T-helper 1 cell (primary cell): Measurements from ENCODE around the gene MXD3.
"Not testable (repeated sequence)": the region's sequence is repeated elsewhere in the genome, so short reads cannot be mapped to it uniquely, and the experiment has no call there.

ENCODE experiments used
- DNase-seq, 5 donors: peaks; one replicate each; pipeline ENCODE4 v3.0.0-alpha.2; 2012 to 2020
- total RNA-seq, 4 donors: gene quantifications; one replicate each; lab custom pipeline; 2026; lab: John Stamatoyannopoulos, UW

The MXD3 gene, protein sequence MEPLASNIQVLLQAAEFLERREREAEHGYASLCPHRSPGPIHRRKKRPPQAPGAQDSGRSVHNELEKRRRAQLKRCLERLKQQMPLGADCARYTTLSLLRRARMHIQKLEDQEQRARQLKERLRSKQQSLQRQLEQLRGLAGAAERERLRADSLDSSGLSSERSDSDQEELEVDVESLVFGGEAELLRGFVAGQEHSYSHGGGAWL
- 2.3 to 6.4 (median 5.4) reads per million in 4 donors for total RNA-seq

DNA sequence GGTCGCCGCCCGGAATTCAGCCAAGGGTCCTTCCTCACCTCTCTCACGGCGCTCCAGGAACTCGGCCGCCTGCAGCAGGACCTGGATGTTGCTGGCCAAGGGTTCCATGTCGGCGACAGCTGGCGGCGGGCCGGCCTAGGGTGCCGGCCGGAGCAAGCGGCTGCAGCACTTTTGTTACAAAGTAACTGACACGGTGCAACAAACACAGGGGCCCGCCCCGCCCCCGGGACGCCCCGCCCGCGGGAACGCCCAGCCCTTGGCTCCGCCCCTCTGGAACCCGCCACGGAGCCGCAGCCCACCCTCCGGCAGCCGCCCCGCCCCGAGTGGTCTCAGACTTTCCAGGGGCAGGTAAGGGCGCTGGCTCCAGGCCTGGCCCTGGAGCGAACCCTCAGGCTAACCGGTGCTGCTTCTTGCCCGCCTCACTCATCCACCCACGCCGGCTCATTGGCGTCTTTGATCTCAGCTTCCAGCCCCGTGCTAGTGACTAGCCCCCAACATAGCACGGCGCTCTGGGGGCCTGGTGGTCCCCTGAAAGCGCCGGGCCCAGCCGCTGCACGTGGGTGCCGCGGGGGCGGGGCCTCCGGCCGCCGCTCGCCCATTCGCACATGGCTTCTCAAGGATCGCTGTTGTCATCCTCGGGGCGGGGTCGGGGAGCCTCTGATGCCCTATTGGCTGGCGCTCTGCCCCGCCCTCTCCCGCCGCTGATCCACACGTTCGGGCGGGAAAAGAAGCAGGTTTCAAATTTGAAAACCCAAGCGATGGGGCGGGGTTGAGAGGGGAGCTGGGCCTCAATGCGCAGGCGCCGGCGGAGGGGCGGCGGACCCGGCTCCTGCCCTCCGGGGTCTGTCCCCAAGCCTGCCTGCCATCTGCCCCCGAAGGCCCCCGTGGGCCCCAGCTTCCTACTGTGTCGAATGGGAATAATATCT is at the start of gene MXD3:
TSS of gene MXD3 (minus strand) at position 176 of the 926 bp plus-strand sequence. CDS start at position 108, 68 bp downstream.
- peak; percentile 94 to 98 (median 94) for DNase-seq

DNA sequence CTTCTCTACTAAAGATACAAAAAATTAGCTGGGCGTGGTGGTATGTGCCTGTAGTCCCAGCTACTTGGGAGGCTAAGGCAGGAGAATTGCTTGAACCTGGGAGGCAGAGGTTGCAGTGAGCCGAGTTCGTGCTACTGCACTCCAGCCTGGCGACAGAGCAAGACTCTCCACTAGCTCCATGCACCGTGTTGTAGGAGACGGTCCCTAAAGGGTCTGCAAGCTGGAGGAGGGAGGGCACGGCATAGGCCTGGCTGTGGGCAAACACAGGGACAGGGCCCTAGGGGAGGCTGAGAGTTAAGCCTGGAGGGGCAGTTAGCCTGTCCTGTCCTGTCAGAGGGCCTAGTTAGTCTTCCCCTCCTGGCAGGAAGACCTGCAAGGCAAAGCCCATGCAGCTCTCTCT is 49.0 kb upstream of the MXD3 start:
- not testable (repeated sequence) for DNase-seq

DNA sequence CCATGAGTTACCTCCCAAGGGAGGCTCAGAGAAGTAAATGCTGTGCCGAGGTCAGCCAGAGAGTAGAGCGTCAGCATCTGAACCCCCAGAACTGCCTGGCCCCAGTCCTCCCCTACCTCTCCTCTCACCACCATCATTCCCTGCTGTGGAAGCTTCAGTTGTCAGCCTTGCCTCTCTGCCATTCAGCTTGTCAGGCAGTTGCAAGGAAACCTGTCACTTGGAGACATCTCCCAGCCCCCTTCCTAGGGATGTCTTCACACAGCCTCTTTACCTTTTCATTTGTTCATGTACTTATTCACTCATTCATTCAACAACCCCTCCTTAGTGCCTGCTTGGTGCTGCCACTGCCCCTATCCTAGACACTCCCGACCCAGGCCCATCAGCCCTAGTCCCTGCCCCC is 48.2 kb upstream of the MXD3 start:
- no peak for DNase-seq

DNA sequence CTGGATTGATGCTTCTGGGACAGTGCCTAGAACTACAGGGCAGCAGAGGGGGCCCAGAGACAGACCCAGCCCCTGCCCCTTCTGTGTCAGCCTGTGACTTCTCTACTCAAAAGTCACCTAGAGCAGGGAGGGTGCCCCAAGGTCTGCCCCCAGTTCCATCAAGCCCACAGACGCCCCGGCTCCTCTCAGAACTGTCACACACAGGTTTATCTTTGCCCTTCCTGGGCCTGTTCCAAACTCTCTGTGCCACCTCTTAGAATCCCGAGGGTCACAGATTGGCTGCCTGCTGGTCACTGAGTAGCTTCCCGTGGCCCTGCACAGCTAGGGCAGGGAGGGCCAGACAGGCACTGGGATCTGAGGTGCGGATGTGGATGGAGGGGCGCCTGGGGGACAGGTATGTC is 47.8 kb upstream of the MXD3 start:
- no peak for DNase-seq

DNA sequence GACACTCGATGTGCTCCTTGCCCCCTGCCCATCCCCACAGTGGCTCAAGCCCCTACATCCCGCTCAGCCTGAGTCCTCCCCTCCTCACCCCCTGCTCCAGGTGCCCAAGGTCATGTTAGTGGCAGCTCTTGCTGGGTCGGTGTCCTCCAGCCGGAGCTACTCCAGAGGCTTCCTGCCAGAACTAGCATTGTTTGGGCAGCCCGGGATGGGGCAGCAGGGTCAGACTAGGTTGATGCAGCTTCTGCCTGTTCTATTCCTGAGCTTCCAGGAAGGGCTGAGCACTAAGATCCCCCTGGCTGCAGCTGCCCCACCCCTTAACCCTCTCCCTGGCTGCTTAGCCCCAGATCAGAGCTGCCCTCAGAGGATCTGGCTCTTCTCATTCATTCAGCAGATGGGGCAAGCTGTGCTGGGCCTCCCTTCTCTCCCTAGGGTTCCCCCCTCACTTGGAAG is 46.7 kb upstream of the MXD3 start:
- no peak for DNase-seq

DNA sequence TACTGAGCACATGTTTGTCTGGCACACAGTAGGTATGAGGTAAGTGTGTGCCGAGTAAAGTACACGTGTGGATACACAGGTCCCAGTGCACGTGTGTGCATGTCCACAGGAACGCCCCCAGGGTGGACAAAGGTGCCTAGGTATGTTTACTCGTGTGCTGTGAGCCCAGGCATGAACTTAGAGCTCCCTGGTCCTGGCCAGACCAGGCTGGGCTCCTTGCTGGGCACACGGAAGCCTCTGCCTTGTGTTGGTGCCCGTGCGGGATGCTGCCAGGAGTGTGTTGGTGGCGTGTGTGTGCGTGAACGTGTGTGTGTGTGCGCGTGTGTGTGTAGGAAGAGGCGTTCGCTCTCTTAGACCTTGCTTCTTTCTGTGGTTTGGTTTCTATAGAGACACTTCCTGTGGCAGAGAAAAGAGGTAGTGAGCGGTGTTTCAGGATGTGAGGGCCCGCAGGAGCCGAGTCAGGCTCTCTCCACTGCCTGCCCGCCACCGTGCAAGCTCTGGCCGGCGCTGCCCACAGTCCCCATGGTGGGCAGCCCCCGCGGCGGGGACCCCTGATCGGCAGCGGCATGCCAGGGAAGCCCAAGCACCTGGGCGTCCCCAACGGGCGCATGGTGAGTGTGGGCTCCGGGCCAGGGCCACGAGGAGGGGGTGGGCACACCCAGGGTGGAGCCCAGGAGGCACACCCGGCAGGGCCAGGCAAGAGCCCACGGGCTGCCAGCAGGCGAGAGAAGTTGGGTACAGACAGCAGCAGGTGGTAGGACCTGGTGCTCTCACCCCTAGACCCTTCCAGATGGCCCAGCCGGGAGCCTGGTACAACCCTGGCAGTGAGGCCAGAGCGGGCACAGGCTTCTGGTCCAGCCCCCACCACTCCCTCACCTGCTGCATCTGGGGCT is 46.0 kb upstream of the MXD3 start, which contains the start of gene RGS14:
TSS of gene RGS14 (plus strand) at position 466 of the 893 bp plus-strand sequence. CDS start at position 567, 101 bp downstream.
- peak; percentile 22 to 89 (median 61) for DNase-seq

DNA sequence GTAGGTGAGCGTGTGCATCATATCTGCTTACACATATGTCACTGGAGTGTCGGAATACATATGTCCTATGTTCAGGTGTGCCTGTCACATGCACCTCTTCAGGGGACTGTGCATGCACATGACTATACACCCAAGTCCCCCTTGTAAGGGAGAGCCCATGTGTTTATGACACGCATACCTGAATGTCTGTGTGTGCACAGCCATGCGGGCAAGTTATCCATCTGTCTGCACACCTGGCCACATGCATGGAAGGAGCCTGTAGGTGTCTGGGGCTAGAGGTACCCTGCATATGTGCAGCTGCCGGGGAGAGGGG is 45.4 kb upstream of the MXD3 start:
- no peak for DNase-seq

DNA sequence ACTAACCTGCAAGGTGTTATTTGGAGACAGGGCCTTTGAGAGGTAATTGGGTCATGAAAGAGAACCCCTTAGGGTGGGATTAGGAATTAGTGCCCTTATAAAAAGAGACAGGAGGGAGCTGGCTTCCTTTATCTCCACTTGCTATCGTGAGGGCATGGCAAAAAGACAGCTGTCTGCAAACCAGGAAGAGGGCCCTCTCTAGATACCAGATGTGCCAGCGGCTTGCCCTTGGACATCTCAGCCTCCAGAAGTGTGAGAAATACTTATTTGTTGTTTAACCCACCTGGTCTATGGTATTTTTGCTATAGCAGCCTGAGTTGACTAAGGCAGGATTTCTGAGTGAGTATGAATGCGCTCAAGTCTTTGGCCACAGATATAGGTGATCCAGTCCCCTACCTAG is 45.0 kb upstream of the MXD3 start:
- DNase-seq: no peak

DNA sequence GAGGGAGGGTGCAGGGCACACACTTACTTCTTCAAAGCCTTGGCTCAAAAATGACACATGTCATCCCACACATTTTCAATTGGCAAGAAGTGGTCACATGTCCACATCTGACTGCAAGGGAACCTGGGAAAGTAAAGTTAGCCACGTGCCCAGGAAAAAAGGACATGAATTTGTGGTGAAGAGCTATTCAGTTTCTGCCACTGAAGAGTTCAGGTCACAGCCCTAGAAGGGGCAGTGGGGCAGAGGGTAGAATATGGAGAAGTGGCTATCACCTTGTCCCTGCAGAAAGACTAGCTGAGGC is 44.1 kb upstream of the MXD3 start:
- DNase-seq: no peak

DNA sequence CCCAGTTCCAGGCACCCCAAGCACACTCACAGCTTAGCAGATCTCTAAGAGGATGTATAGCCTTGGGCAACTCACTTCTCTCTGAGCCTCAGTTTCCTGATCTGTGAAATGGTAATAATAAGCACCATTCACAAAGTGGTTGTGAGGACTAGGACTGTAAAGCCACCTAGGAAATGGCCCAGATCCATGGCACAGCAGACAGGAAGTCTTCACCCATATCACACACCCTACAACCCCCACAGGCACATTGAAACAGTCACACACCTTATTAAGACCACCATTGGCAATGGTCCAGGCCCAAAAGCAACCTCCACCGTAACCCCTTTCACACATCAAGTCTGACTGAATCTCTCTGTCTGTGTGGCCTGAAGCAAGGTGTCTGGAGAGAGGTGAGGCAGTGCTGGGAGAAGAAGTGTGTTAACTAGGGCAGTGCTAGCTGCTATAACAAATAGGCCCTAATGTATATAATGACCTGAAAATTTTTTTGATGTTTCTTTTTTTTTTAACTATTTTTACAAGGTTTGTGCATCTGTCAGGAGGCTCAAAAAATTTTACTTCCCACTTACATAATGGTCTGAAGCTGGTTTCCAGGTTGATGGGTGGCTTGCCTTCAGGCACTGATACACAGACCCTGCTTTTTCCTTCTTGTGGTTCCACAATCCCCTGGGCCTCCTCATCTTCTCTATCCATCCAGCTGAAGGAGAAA is 43.6 kb upstream of the MXD3 start:
- DNase-seq: no peak

DNA sequence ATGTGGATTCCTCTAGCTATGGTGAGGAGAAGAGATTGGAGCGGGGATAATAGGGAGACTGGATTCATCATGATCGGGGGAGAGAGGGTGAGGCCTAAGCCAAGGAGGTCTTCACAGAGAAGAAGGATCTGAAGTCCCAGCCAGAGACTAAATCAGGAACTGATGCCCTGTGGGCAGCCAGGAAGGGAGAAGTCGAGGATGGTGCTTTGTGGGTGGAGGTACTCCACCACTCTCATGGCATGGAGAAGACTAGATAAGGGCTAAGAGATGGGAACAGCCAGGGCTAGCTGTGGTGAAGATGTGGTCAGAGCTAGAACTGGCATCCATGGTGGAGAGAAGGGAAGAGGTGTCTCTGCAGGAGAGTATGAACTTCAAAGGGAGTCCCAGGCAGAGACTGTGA is 43.0 kb upstream of the MXD3 start:
- DNase-seq: no peak

DNA sequence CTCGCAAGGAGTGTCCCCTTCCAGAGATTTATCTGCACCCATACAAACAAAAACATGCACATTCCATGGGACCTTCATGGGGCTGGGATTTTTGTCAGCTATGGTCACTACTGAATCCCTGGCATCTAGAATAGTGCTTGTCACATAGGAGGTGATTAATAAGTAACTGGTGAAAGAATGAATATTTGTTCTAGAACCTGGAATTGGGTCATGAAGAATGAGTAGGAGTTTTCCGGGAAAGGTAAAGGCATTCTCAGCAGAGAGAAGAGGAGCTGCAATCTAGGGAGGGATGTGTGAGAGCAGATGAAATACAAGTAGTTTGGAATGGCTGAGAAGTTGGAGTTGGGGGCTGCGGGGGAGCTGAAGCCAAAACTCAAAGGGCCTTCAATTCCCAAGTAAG is 42.6 kb upstream of the MXD3 start:
- no peak for DNase-seq

DNA sequence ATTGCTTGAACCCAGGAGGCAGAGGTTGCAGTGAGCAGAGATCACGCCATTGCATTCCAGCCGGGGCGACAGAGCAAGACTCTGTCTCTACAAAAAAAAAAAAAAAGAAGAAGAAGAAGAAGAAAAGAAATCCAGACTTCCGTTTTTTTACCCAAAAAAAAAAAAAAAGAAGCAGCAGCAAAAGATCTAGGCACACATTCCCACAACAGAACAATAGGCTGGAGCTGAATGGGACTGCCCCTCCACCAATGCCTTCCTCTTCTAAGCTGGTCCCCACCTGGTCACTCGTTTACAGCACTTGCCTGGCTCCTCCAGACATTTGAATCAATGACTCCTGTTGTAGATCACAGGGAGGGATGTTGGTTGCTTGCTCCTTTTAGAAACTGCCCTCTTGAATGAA is 41.4 kb upstream of the MXD3 start:
- no peak for DNase-seq

DNA sequence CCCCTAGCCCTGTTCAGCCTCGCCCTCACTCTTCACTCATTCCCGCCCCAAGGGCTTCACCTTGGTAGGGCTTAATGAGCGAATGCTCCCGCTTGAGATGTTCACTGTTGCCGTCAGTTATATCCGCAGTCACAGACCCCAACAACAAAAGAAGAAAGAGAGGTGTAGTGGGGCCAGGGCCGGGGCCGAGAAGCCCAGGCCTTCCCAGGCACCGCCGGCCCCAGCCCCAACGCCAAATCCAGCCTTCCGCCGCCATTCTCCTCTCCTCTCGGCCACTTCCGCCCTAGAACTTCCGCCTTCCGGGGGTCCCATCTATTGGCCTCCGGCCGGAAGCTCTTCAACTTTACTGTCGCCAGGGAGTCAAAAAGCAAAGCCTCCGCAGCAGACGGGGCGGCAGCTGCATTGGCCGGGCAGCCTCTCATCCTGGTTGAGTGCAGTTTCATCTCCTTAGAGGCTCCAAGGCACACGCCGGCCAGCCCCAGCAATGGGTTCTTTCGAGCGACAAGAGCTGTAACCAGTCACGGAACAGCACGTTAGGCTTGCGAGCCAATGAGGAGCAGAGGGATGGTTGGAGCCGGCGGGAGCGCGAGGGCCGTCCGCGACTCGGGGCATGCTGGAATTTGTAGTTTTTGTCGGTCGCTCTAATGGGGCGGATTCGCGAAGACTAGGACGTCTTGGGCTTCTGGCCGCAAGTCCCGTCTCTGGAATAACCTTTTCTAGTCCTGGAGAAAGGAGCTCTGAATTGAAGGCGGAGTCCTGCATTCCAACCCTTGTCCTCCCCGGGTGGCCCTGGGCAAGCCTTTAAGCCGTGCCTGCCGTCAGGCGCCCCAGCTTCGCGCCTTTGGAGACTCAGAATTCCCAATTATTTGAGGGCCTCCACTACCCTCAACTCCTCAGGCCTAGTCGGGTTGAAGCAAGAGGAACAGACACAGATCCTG is 40.0 kb upstream of the MXD3 start, which contains the start of gene LMAN2:
TSS of gene LMAN2 (minus strand) at position 277 of the 938 bp plus-strand sequence. CDS start at position 256, 21 bp downstream.
- DNase-seq: peak; percentile 78 to 96 (median 86)

DNA sequence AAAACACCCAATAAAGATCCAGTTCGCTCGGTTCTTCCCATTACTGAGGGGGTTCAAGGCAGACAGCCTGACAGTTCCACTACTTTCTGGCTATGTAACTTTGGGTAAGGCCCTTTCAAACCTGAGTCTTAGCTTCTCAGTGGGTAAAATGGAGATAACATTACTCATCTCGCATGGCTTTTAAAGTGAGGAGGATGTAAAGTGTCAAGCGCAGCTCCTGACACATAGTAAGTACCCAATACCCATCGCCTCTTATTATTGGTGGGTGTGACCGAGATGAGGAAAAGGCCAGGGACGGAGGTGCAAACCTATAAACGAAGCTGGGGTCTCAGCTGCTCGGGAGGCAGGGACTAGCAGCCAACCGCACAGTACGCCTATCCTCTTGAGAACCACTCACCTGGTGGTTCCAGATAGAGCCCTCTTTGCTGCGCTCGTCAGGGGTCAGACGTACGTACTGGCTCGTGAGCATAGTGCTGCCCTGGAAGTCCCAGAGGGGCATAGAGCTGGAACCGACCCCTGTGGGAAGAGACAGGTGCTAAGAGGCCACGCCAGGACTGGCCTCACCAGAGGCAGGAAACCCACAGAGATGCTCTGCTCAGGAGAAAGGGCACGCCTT is 39.2 kb upstream of the MXD3 start:
- no peak for DNase-seq

DNA sequence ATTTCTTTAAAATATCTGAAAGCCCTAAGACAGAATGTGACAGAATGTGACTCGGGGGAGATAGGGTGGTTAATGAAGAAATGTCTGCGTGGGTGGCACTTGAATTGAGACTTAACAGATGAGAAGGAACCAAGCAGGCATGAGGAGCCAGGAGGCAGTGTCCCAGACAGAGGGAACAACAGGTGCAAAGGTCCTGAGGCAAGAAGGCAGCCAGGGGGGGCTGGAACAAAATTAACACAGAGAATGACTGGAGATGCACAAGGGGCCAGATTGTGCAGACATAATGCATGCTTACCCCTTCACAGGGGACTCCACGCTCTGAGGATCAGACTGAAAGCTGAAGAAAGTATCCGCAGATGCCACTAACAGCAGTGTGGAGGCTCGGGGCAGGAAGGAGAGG is 38.1 kb upstream of the MXD3 start:
- DNase-seq: no peak

DNA sequence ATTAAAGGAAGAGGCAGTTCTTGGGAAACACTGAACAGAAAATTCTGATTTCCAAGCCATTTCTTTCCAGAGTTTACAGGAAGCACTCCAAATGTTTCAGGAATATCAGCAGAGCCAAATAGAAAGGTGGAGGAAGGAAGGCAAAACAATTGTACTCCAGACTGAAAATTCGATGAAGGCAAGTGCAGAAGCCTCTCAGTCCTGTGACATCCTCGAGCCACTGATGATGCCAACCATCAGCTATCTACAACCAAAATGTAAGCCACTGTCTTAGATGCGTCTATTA is 37.6 kb upstream of the MXD3 start:
- DNase-seq: no peak

DNA sequence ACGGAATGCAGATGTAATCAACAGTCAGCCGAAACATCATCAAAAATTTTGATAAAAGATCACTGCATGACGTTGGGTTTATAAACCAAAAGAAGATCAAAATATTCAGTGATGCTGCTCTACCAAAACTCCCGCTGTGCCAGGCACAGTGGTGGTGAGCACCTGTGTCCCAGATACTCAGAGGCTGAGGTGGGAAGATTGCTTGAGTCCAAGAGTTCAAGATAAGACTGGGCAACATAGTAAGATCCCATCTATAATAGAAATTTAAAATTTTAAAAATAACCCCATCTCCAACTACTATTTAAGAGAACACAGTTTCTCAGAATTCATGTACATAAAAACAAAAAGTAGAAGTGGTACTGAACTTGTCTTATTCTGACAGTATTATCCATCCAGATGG is 36.0 kb upstream of the MXD3 start:
- no peak for DNase-seq

DNA sequence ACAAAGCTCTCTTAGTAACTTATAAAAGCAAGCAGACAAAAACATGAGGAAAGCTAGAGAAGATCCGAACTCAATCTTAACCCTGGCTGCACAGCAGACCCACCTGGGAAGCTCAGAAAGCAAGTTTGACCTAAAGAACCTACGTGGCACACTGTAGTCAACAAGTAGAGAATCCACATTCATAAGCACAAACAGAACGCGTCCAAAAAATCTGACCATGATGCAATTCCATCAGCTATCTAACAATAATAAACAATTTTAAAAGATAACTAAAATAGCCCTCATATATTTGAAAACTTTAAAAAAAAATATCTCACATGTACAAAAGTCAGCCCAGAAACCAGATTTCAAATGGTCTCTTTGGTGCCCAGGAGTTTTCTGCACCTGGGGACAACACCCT is 35.1 kb upstream of the MXD3 start:
- DNase-seq: no peak

DNA sequence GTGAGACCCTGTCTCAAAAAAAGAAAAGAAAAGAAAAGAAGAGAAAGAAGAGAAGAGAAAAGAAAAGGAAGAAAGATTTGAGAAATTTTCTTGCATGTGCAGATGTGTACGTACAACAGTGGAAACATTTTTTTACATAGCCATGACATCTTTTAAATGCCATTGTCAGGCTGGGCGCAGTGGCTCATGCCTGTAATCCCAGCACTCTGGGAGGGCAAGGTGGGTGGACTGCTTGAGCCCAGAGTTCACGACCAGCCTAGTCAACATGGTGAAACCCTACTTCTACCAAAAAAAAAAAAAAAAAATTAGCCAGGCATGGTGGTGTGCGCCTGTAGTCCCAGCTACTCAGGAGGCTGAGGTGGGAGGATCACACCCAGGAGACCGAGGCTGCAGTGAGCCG is 33.2 kb upstream of the MXD3 start:
- DNase-seq: no peak

DNA sequence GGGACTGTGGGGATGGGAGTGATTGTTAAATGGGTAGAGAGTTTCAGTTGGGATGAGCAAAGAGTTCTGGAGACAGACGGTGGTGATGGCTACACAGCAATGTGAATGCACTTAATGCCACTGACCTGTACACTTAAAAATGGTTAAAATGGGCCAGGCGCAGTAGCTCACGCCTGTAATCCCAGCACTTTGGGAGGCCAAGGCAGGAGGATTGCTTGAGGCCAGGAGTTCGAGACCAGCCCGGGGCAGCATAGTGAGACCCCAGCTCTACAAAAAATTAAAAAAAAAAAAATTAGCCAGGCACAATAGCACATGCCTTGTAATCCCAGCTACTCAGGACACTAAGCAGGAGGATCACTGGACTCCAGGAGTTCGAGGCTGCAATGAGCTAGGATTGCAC is 32.1 kb upstream of the MXD3 start:
- no peak for DNase-seq
